ENCODE data around the gene ADCY5. TPM values are rescaled to one million over a fixed set of nuclear protein-coding genes. Genes with fewer than 3 reads are reported as not detected.

The ADCY5 gene
- total RNA-seq, 1 donor from 2014 or later: 0.67 TPM

GRCh38 chr3:123431007-123431657 is 17.8 kb downstream of the ADCY5 start:
- H3K27me3 ChIP-seq (ENCODE audit: control insufficient read depth, insufficient read depth, low read length): peaks cover 39% of the 10 kb centered on the region
- H3K4me3 ChIP-seq (ENCODE audit: low read depth, low read length): no peak overlapping the region
- TF ChIP-seq CTCF (IDR thresholded peaks at IDR 0.05; ENCODE audit: insufficient read depth, low read length, poor library complexity, severe bottlenecking): no peak
- no peak for DNase-seq (ENCODE audit: low read depth)
- H3K36me3 ChIP-seq (ENCODE audit: control insufficient read depth, insufficient read depth, low read length): no peaks in the 10 kb centered on the region

DNA sequence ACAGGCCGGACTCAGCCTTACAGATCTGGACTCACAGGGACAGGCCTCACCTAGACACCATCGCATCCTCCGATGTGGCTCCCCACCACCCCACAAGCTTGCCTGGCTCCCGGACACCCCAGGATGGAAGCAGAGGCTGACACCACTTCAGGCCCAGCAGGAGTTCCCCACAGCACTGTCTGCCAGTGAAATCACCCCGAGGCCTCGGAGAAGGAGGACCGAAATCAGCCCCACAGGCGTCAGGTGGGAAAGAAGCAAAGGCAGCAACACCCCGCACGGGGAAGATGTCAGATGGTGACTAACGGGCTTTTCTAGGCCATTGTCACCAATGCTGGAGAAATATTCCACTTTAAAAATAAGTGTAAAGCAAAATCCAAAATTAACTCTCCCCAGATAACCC is 18.6 kb downstream of the ADCY5 start:
- peaks cover 43% of the 10 kb centered on the region for H3K27me3 ChIP-seq (ENCODE audit: control insufficient read depth, insufficient read depth, low read length)
- no peak for DNase-seq (ENCODE audit: low read depth)
- H3K4me3 ChIP-seq (ENCODE audit: low read depth, low read length): no peak overlapping the region
- no peaks in the 10 kb centered on the region for H3K36me3 ChIP-seq (ENCODE audit: control insufficient read depth, insufficient read depth, low read length)
- no peak for TF ChIP-seq CTCF (IDR thresholded peaks at IDR 0.05; ENCODE audit: insufficient read depth, low read length, poor library complexity, severe bottlenecking)

- H3K27me3 ChIP-seq (ENCODE audit: control insufficient read depth, insufficient read depth, low read length): peaks cover 48% of the 10 kb centered on the region
These were observed 19.3 kb downstream of the ADCY5 start for GRCh38 chr3:123429362-123430125.

GRCh38 chr3:123424999-123425712 is 23.7 kb downstream of the ADCY5 start:
- no peak for DNase-seq (ENCODE audit: low read depth)
- peaks cover 57% of the 10 kb centered on the region for H3K27me3 ChIP-seq (ENCODE audit: control insufficient read depth, insufficient read depth, low read length)
- no peaks in the 10 kb centered on the region for H3K36me3 ChIP-seq (ENCODE audit: control insufficient read depth, insufficient read depth, low read length)
- no peak overlapping the region for H3K4me3 ChIP-seq (ENCODE audit: low read depth, low read length)
- TF ChIP-seq CTCF (IDR thresholded peaks at IDR 0.05; ENCODE audit: insufficient read depth, low read length, poor library complexity, severe bottlenecking): no peak

More at GRCh38 chr3:123429362-123430125, 19.3 kb downstream of the ADCY5 start:
- TF ChIP-seq CTCF (IDR thresholded peaks at IDR 0.05; ENCODE audit: insufficient read depth, low read length, poor library complexity, severe bottlenecking): no peak
- no peak overlapping the region for H3K4me3 ChIP-seq (ENCODE audit: low read depth, low read length)
- H3K36me3 ChIP-seq (ENCODE audit: control insufficient read depth, insufficient read depth, low read length): no peaks in the 10 kb centered on the region
- no peak for DNase-seq (ENCODE audit: low read depth)

GRCh38 chr3:123424321-123424998 is 24.4 kb downstream of the ADCY5 start:
- Histone ChIP-seq H3K4me3 (ENCODE audit: low read depth, low read length) (no peak overlapping the region), H3K27me3 (ENCODE audit: control insufficient read depth, insufficient read depth, low read length) (peaks cover 50% of the 10 kb centered on the region), H3K36me3 (ENCODE audit: control insufficient read depth, insufficient read depth, low read length) (no peaks in the 10 kb centered on the region)
- TF ChIP-seq CTCF (IDR thresholded peaks at IDR 0.05; ENCODE audit: insufficient read depth, low read length, poor library complexity, severe bottlenecking): no peak
- DNase-seq (ENCODE audit: low read depth): no peak

Measured in kidney epithelial cell (primary cell).